Ovary (tissue), 9 donors: Measurements from ENCODE around the gene HECTD4. TPM values are rescaled to one million over a fixed set of nuclear protein-coding genes. Genes with fewer than 3 reads are reported as not detected.

ENCODE experiments used
- DNase-seq, 5 donors: peaks; one replicate each; pipeline ENCODE4 v3.0.0-alpha.2; 2019 to 2020
- H3K27ac ChIP-seq, 2 donors: fragments of 200-600 bp; one replicate each; pipeline versions ENCODE4 v1.5.1 to v1.8.0; 2019 to 2022
- H3K27me3 ChIP-seq: fragments of 200-600 bp; one replicate; pipeline ENCODE4 v1.8.0; 2022
- H3K36me3 ChIP-seq: fragments of 200-600 bp; sonication (generic); one replicate; pipeline ENCODE4 v1.5.1; 2019
- H3K4me1 ChIP-seq: one replicate; pipeline ENCODE4 v1.8.1; 2013; ENCODE audit warnings: mild to moderate bottlenecking, moderate library complexity; ENCODE audit not compliant: insufficient read depth
- H3K4me3 ChIP-seq: fragments of 200-600 bp; sonication (generic); one replicate; pipeline ENCODE4 v1.5.1; 2017
- H3K9me3 ChIP-seq, 2 donors: fragments of 200-600 bp in 1 of 2; sonication (generic) in 1 of 2; one replicate each; pipeline versions ENCODE4 v1.5.1 to v1.8.1; 2013 to 2019; ENCODE audit warnings: mild to moderate bottlenecking in 1 of 2, moderate library complexity in 1 of 2
- EP300 ChIP-seq: sonication (generic); formaldehyde crosslinking; IDR thresholded peaks from one replicate; pipeline ENCODE4 v1.6.1; 2017; ENCODE audit warnings: antibody characterized with exemption
- POLR2A ChIP-seq: fragments of 450-650 bp; IDR thresholded peaks from one replicate; pipeline ENCODE4 v1.6.1; 2017; ENCODE audit warnings: antibody characterized with exemption, mild to moderate bottlenecking, moderate library complexity
- WGBS, 3 donors: extraction: QIAGEN DNeasy Blood & Tissue Kit in 1 of 3; methylation state at CpG; one replicate each; pipeline versions ENCODE4 v1.1.5 to v1.1.7; 2013 to 2017; 5-methylcytosine and 5-hydroxymethylcytosine counted together
- intact Hi-C, 4 donors: fragments of 100-400 bp; cut with DNase I; formaldehyde crosslinking; loops; one replicate each; pipeline versions ENCODE4 v1.11.0 to v1.15.1; 2022 to 2023
- polyA plus RNA-seq, 2 donors: library from polyadenylated mRNA; stranded (reverse); fragments of 200-250 nt in 1 of 2; fragments of 350-450 nt in 1 of 2; fragmentation: Illumina TruSeq in 1 of 2; extraction: RNeasy Lipid Tissue Mini Kit (QIAGEN cat#74804) in 1 of 2; gene quantifications; one replicate each; pipeline ENCODE4 v1.2.3, GENCODE V29; 2013 to 2014
- total RNA-seq, 7 donors: library from RNA; depleted of rRNA in 2 of 7; stranded (reverse); fragments of >200 nt in 2 of 7; fragmentation: NEBNext Ultra II Directional in 3 of 7; extraction: Animal tissue kit (Norgen Biotek cat#: 25700) in 3 of 7; gene quantifications; one replicate each; pipeline versions ENCODE4 v1.1.0 to v1.2.4, GENCODE V29; 2016 to 2023
- TF ChIP-seq, protein P1 (sequence below), 3 donors: fragments of 450-650 bp in 2 of 3; fragments of 200-600 bp in 1 of 3; IDR thresholded peaks; one replicate each; pipeline versions ENCODE4 v1.5.1 to v1.8.0; 2016 to 2022; ENCODE audit warnings: antibody characterized with exemption in 3 of 3, mild to moderate bottlenecking in 1 of 3
- donor health status: DM: no; HTN: no; CAD: no; lungs with moderate emphysema.
- donor health status: DM: no; HTN: no; CAD: no.
- donor health status: Bipolar disorder and iron deficiency.
- donor health status: DM: yes; HTN: yes; CAD: no.
- donor health status: DM: no; HTN: no; CAD: no.
- donor health status: DM: yes; HTN: yes; CAD: no.

The HECTD4 gene
- total and polyA plus RNA-seq, 9 donors, result 12.3 to 47.3 (median 34.9) TPM

DNA sequence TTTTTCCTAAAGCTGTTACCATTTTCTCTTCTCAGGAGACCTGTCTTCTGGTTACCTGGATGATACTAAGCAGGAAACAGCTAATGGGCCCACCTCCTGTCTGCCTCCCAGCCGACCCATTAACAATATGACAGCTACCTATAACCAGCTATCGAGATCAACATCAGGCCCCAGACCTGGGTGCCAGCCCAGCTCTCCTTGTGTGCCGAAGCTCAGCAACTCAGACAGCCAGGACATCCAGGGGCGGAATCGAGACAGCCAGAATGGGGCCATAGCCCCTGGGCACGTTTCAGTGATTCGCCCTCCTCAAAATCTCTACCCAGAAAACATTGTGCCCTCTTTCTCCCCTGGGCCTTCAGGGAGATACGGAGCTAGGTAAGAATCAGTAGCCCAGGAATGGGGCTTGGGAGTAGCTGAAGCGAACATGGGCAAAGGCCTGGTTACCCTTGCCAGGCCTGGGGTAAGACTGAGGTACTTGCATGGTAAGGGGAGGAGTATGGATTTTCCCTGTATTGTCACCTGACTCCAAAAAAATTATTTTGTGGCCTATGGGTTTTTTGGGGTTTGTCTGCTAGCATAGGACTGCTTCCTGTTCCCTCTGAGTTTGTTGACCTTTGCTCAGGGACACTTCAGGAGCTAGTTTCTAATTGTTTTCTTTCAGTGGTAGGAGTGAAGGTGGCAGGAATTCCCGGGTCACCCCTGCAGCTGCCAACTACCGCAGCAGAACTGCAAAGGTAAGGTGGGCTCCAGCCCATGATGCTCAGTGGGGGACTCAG, 230.3 kb downstream of the HECTD4 start:
- H3K4me1 ChIP-seq, result no peaks in the 10 kb centered on the region
- H3K27me3 ChIP-seq, result no peaks in the 10 kb centered on the region
- intact Hi-C loops, result no loop called here
- H3K36me3 ChIP-seq, result no peaks in the 10 kb centered on the region
- no peak overlapping the region for H3K4me3 ChIP-seq
- H3K27ac ChIP-seq, result no peak overlapping the region
- TF ChIP-seq EP300 (no peak), POLR2A (no peak)
- TF ChIP-seq, protein P1, sequence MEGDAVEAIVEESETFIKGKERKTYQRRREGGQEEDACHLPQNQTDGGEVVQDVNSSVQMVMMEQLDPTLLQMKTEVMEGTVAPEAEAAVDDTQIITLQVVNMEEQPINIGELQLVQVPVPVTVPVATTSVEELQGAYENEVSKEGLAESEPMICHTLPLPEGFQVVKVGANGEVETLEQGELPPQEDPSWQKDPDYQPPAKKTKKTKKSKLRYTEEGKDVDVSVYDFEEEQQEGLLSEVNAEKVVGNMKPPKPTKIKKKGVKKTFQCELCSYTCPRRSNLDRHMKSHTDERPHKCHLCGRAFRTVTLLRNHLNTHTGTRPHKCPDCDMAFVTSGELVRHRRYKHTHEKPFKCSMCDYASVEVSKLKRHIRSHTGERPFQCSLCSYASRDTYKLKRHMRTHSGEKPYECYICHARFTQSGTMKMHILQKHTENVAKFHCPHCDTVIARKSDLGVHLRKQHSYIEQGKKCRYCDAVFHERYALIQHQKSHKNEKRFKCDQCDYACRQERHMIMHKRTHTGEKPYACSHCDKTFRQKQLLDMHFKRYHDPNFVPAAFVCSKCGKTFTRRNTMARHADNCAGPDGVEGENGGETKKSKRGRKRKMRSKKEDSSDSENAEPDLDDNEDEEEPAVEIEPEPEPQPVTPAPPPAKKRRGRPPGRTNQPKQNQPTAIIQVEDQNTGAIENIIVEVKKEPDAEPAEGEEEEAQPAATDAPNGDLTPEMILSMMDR (IDR thresholded peaks at IDR 0.05), result no peak
- no peak for DNase-seq
- 88 to 95% (median 92%) methylated on average over 11 of the region's 11 CpGs for WGBS, 3 donors
- H3K9me3 ChIP-seq, result no peaks in the 10 kb centered on the region

DNA sequence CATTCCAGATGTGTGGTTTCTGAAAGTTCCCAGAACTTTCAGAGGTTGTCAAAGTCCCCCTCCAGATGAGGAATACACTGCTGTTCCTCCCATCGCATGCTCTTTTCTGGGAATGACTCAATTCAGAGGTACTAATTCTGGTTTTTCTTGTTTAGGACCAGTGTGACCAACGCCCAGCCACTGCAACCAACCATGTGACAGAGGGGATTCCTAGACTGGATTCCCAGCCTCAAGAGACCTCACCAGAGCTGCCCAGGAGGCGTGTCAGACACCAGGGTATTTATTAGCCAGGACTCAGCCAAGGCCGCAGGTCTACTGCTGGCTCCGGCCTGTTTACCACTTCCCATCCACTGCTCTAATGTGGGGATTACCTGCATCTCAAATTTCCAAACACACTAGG, 232.6 kb downstream of the HECTD4 start:
- Histone ChIP-seq H3K4me1 (no peaks in the 10 kb centered on the region), H3K4me3 (no peak overlapping the region), H3K9me3 (no peaks in the 10 kb centered on the region), H3K27me3 (no peaks in the 10 kb centered on the region), H3K27ac (no peak overlapping the region), H3K36me3 (no peaks in the 10 kb centered on the region)
- intact Hi-C loops, result no loop called here
- TF ChIP-seq, protein P1 (IDR thresholded peaks at IDR 0.05), result no peak
- TF ChIP-seq POLR2A (no peak), EP300 (no peak)
- DNase-seq, result no peak
- WGBS, 3 donors, result 90 to 94% (median 91%) methylated on average over 5 of the region's 5 CpGs

DNA sequence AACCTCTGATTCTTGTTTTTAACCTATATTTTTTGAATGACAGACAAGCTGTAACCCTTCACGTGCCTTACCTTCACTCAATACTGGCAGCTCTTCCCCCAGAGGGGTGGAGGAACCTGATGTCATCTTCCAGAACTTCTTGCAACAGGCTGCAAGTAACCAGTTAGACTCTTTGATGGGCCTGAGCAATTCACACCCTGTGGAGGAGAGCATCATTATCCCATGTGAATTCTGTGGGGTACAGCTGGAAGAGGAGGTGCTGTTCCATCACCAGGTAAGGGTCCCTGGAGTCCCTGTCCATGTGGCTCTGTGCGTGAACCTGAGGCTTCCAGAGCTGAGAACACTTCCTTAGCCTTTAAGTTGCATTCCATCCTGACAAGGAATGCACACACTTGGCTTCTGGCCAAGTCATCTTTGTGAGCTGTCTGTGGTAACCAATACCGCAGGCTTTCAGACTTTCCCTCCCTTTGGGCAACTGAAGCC, 234.2 kb downstream of the HECTD4 start:
- intact Hi-C loops, result no loop called here
- DNase-seq, result no peak

GRCh38 chr12:112146123-112146522, 236.1 kb downstream of the HECTD4 start:
- DNase-seq, result no peak
- intact Hi-C loops, result no loop called here
- Histone ChIP-seq H3K27me3 (no peaks in the 10 kb centered on the region), H3K36me3 (no peaks in the 10 kb centered on the region), H3K4me1 (no peaks in the 10 kb centered on the region), H3K4me3 (no peak overlapping the region), H3K27ac (no peak overlapping the region), H3K9me3 (no peaks in the 10 kb centered on the region)
- 80 to 85% (median 81%) methylated on average over 1 of the region's 1 CpG for WGBS, 3 donors
- TF ChIP-seq POLR2A, result no peak
- TF ChIP-seq, protein P1 (IDR thresholded peaks at IDR 0.05), result no peak
- TF ChIP-seq EP300, result no peak

More for the DNA sequence above, 234.2 kb downstream of the HECTD4 start:
- no peak overlapping the region for H3K4me3 ChIP-seq
- H3K36me3 ChIP-seq, result no peaks in the 10 kb centered on the region
- no peak overlapping the region for H3K27ac ChIP-seq
- TF ChIP-seq, protein P1 (IDR thresholded peaks at IDR 0.05), result no peak
- TF ChIP-seq POLR2A, result no peak
- no peak for TF ChIP-seq EP300
- no peaks in the 10 kb centered on the region for H3K27me3 ChIP-seq
- H3K9me3 ChIP-seq, result no peaks in the 10 kb centered on the region
- WGBS, 3 donors, result 54 to 60% (median 55%) methylated on average over 3 of the region's 3 CpGs
- H3K4me1 ChIP-seq, result no peaks in the 10 kb centered on the region
